GM18868 (cell line): ENCODE measurements around the gene DAB2IP.
"Not testable (repeated sequence)": the region's sequence is repeated elsewhere in the genome, so short reads cannot be mapped to it uniquely, and the experiment has no call there.

ENCODE experiments used
- ATAC-seq: cut with Tn5 transposase; IDR thresholded peaks from one replicate; pipeline ENCODE4 v1.9.1; 2021; ENCODE audit warnings: mild to moderate bottlenecking, moderate library complexity; ENCODE audit not compliant: unreplicated experiment

Gene DAB2IP

DNA sequence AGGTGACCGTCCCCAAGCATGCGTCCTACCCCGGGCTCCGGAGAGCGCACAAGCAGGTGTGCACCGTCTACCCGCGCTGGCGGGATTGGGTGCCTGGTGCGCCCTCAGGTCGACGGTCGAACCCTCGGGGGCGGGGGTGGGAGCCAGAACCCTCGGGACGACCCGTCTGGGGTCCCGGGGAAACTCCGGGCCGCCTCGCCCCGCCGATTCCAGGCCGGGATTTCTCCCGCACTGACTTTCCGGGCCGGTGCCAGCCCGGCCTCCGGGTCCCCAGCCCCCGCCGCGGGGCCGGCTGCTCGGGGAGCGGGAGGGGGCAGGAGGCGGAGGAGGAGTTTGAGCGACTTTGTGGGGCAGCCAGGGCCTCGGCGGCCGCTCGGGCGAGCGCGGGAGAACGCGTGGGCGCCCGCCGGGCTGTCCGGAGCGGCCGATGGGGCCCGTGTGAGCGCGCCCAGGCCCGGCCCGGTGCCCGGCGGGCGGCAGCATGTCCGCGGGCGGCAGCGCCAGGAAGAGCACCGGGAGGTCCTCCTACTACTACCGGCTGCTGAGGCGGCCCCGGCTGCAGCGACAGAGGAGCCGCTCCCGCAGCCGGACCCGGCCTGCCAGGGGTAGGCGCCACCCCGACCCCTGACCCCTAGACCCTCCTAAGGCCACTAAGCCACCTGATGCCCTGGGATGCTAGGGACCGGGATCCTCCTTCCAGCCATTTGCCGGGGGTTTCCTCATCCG, at the start of gene DAB2IP:
Gene DAB2IP, plus strand, starts transcription at position 340 of the 726 bp plus-strand sequence. Its CDS starts 142 bp downstream, at position 482.
- no peak for ATAC-seq

- no peak for ATAC-seq
Observed at GRCh38 chr9:121603028-121603427, 48.4 kb upstream of the DAB2IP start.

GRCh38 chr9:121604242-121604641, 47.2 kb upstream of the DAB2IP start:
- no peak for ATAC-seq

DNA sequence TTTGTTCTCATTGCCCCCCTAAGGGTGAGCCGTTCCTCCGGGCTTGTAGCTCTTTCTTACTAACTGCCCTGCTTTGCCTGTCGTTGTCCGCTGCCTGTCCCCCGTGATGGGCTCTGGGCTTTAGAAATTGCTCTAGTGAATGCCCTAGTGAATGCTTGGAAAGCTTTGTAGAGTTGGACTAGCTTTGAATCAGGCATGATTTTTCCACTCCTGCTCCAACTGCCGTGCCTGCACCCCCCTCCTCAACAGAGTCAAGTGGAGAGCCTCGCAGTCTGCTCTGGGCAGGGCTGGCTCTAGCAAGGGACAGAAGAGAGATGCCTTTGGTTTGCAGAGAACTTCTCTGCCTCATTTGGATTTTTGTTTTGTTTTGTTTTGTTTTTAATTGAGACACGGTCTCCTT, 46.8 kb upstream of the DAB2IP start:
- no peak for ATAC-seq

GRCh38 chr9:121607434-121608167, 43.8 kb upstream of the DAB2IP start:
- no peak for ATAC-seq

DNA sequence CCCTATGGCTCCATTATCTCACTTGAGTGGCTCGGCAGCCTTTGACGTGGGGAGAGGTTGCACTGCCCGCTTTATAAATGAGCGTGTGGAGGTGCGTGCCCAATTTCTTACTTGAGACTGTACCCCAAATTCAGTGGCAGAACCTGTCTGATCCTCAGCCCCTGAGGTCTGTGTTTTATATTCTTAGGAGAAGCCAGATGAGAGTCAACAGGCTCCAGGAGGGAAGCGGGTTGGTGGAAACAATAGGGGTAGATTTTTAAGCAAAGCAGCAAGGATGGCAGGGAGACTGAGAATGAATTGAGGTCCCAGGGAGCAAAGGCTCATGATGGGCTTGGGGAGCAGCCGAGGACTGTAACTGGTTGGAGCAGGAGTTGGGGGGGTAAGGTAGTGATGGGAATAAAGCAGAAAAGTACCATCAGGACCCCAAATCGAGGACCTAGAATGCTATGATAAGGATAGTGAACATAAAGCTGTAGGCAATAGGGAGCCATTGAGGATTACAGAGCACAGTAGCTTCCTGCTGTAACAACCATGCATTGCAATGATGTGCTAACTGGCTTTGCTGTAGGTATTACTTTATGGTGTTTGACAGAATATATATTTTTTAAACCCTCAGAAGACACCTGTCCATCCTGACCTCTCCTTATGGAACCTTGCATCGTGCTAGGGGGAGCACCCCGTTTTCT, 43.1 kb upstream of the DAB2IP start:
- ATAC-seq: no peak

DNA sequence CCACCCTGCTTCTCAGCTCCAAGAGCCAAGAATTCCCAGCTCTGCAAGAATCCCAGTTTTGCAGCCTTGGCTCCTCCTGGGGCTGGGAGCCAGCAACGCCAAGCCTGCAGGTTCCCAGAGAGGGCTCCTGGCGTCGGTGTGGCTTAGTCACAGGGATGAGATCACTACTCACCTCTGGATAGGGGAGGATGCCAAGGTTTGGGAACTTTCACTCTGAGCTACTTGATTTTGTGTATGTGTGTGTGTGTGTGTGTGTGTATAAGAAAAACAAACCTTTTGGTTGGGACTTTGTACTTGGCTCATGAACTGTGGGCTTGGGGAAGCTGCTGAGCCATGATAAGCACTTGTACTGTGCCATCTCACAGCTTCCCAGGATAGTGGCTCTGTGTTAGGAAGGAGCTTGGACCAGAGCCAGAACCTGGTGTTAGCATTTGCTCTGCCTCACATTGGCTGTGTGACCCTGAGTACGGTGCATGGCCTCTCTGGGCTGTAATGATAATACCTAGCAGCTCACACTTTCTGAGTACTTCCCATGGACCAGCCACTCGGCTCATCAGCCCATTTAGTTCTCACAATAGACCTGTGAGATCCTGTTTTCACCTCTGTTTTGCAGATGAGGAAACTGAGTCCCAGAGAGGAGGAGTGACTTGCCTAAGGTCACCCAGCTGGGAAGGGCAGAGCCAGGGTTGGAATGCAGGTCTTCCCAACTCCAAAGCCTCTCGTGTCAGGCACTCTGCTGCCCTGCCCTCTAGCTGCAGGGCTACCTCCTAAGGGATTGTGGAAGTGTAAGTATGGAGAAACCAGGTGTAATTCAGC, 41.4 kb upstream of the DAB2IP start:
- no peak for ATAC-seq

GRCh38 chr9:121610638-121610953, 40.8 kb upstream of the DAB2IP start:
- no peak for ATAC-seq

DNA sequence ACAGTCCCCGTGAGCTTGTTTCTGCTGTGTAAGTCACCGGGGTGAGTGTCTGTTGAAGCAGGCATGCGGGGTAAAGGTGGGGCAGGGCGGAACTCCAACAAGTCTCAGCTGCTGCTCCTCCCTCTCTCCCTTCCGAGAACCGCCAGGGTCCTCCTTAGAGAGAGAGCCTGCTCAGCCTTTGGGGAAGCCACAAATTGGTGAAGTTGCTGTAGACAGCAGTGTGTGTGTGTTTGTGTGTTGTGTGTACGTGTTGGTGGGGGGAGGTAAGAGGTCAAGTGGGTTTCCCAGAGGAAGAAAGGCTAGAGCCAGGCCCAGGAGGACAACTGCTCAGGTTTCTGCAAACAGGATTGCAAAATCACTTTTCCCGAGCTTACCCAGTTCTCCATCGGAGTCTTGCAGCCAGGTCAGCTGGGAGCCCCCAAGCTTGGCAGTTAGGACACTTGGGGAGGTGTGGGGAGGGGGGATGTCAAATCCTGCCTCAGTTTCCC, 38.9 kb upstream of the DAB2IP start:
- ATAC-seq: no peak

- no peak for ATAC-seq
Observed at GRCh38 chr9:121613009-121613752, 38.3 kb upstream of the DAB2IP start.

DNA sequence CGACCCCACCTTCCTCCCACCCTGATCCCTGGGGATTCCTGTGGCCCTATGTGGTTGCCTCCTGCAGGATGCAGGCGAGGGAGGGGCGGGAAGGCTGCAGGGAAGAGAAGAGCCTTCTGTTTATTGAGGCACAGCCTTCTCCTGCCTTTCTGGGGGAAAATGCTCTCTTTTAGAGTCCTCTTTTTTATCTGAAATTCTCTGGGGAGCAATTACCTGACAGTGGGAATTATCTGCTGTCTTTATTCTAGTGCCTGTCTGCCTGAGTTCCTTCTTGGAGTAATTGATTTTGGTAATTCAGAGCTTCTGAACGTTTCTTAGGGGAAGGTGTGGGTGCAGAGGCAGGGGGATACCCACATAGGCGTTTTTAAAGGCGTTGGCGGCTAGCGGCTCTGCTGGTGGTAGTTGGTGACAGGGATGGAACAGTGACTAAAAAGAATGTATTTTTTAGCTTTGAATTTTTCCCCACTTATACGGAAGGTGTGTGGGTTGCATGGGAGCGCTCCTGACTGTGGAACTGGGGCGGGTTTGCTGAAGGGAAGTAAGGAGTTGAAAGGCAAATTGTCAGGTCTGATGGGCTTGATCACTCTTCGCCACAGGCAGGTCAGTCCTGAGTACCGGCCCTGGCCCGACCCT, 35.2 kb upstream of the DAB2IP start:
- ATAC-seq: no peak

DNA sequence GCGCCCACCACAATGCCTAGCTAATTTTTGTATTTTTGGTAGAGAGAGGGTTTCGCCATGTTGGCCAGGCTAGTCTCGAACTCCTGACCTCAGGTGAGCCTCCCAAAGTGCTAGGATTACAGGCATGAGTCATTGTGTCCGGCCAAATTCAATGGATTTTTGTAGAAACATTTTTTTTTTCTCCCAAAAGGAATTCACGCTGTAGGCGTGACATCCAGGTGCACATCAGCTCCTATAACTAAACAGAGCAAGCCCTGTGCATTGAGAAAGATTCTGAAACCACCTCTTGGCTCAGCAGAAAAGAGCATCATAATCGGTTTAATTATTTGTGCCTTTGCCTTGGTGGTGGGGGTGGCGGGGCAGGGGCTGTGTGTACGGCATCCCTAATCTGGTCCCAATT, 32.9 kb upstream of the DAB2IP start:
- no peak for ATAC-seq

- ATAC-seq: not testable (repeated sequence)
Observed at GRCh38 chr9:121618910-121619309, 32.5 kb upstream of the DAB2IP start.

DNA sequence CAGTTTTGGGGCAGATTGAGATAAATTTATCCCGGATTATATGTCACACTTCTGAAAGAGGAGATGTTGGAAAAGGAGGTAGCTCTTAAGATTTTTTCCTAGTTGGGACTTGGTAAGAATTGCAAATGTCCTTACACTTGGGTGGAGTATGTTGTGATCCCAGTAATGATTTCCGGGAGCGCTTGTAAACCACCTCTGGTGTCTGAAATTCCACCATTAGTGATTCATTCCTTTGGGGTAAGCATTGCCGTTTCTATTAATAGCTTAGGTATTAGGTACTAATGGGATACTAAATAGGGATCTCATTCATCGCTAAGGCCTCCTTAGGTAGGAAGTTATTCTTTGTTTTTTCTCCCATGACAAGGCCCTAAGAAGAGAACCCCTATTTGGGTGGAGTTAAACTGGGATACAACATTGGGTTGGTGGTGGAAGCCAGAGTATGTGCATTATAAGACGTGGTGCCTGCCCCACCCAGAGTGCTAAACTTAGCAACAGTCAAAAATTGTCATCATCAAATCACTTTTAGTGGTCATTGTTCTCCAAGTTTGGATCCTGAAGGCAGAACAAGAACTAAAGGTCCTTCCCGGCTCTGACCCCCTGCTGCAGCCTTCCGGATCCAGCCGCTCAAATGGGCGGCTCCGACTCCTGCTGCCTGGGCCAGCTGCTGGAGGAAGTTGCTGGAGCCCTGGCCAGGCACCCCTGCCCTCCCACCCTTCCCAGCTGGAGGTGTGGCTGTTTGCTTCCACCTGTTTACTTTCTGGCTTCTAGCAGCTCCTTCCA, 31.7 kb upstream of the DAB2IP start:
- no peak for ATAC-seq

DNA sequence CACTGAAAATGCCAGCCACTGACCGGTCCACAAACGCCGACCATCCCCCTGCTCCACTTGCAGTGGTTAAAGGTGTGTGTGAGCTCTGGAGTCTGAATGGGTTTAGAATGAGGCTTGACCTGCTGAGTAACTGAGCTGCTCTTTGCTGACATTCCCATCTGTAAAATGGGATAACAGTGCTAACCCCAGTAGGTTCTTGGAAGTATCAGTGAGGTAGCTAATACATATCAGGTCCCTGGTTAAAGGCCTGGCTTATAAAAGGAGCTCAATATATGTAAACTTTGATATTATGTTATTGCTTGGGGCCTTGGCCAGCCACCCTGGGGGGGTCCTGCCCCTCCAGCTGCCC, 31.1 kb upstream of the DAB2IP start:
- no peak for ATAC-seq

DNA sequence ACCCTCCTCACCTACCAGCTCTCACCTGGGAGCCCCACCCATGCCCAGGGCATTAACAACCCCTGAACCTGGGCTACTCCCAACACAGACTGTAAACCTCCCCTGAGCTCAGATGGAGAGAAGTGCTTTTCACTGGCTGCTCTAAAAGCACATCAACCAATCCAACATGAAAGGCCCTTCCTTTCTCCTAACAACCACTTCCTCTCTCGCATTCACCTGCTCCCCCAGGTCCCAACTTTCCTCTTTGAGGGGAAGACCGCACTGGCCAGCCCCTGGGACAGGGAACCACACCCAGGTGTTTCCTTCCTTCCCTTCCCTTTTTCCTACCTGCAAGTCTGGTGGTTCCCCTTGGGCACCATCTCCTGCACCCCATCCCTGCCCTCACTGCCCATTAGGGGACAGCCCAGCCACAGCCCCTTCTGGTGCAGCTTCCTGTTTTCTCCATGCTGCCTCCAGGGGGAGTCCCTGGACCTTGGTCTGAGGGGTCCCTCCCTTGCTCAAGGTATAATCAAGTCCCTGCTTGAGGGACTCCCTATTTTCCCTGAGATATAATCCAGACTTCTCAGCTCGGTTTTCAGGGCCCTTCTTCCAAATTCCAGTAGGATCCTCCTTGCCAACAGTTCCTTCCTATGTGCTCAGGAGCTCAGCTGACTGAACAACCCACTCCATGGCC, 30.5 kb upstream of the DAB2IP start:
- no peak for ATAC-seq

- ATAC-seq: no peak
Observed at GRCh38 chr9:121622387-121623203, 28.8 kb upstream of the DAB2IP start.

DNA sequence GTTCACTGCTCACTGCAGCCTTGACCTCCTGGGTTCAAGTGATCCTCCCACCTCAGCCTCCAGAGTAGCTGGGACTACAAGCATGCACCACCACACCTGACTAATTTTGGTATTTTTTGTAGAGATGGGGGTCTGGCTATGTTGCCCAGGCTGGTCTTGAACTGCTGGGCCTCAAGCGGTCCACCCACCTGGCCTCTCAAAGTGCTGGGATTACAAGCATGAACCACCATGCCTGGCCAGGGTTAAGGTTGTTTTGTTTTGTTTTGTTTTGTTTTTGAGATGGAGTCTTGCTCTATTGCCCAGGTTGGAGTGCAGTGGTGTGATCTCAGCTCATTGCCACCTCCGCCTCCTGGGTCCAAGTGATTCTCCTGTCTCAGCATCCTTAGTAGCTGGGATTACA, 28.0 kb upstream of the DAB2IP start:
- not testable (repeated sequence) for ATAC-seq
